Measurements from ENCODE around the gene ATP1A1. TPM values are rescaled to one million over a fixed set of nuclear protein-coding genes. Genes with fewer than 3 reads are reported as not detected.

ATP1A1 gene
- total RNA-seq, 4 donors from 2014 or later, result 90.9 to 208 (median 174) TPM

GRCh38 chr1:116326486-116326885 is 46.6 kb upstream of the ATP1A1 start:
- WGBS, 2 donors (ENCODE audit: low coverage in 1 of 2), result 71 to 91% methylated on average over 1 of the region's 1 CpG
- Histone ChIP-seq H3K4me3 (no peak overlapping the region), H3K27me3 (no peaks in the 10 kb centered on the region), H3K4me1 (no peaks in the 10 kb centered on the region), H3K27ac (no peak overlapping the region), H3K36me3 (no peaks in the 10 kb centered on the region), H3K9me3 (no peaks in the 10 kb centered on the region)
- no peak for ATAC-seq
- TF ChIP-seq CTCF (IDR thresholded peaks at IDR 0.05) (no peak), EP300 (IDR thresholded peaks at IDR 0.05) (no peak), POLR2AphosphoS5 (IDR thresholded peaks at IDR 0.05) (no peak), POLR2A (IDR thresholded peaks at IDR 0.05) (no peak)

GRCh38 chr1:116328671-116329070 is 44.4 kb upstream of the ATP1A1 start:
- no peak overlapping the region for H3K27ac ChIP-seq
- H3K36me3 ChIP-seq, result no peaks in the 10 kb centered on the region
- 59 to 75% methylated on average over 2 of the region's 2 CpGs for WGBS, 2 donors (ENCODE audit: low coverage in 1 of 2)
- H3K4me1 ChIP-seq, result no peaks in the 10 kb centered on the region
- H3K4me3 ChIP-seq, result no peak overlapping the region
- H3K27me3 ChIP-seq, result no peaks in the 10 kb centered on the region
- TF ChIP-seq POLR2AphosphoS5 (IDR thresholded peaks at IDR 0.05) (no peak), EP300 (IDR thresholded peaks at IDR 0.05) (no peak), POLR2A (IDR thresholded peaks at IDR 0.05) (no peak), CTCF (IDR thresholded peaks at IDR 0.05) (no peak)
- no peaks in the 10 kb centered on the region for H3K9me3 ChIP-seq
- ATAC-seq, result no peak

- H3K27ac ChIP-seq, result no peak overlapping the region
- no peak for ATAC-seq
- H3K36me3 ChIP-seq, result no peaks in the 10 kb centered on the region
- no peaks in the 10 kb centered on the region for H3K4me1 ChIP-seq
- no peak overlapping the region for H3K4me3 ChIP-seq
- TF ChIP-seq CTCF (IDR thresholded peaks at IDR 0.05) (no peak), POLR2A (IDR thresholded peaks at IDR 0.05) (no peak), EP300 (IDR thresholded peaks at IDR 0.05) (no peak), POLR2AphosphoS5 (IDR thresholded peaks at IDR 0.05) (no peak)
- no peaks in the 10 kb centered on the region for H3K9me3 ChIP-seq
- no peaks in the 10 kb centered on the region for H3K27me3 ChIP-seq
- 50 to 55% methylated on average over 5 to 9 of the region's 9 CpGs for WGBS, 2 donors (ENCODE audit: low coverage in 1 of 2)
Measured at GRCh38 chr1:116329524-116330341, 43.3 kb upstream of the ATP1A1 start.

- H3K4me1 ChIP-seq, result no peaks in the 10 kb centered on the region
- H3K4me3 ChIP-seq, result no peak overlapping the region
- no peaks in the 10 kb centered on the region for H3K27me3 ChIP-seq
- no peak overlapping the region for H3K27ac ChIP-seq
- ATAC-seq, result no peak
- WGBS, 2 donors (ENCODE audit: low coverage in 1 of 2), result 67% methylated on average over 4 of the region's 4 CpGs; no CpG with 5 or more reads in 1 of the 2 donors
- TF ChIP-seq CTCF (IDR thresholded peaks at IDR 0.05) (no peak), POLR2A (IDR thresholded peaks at IDR 0.05) (no peak), POLR2AphosphoS5 (IDR thresholded peaks at IDR 0.05) (no peak), EP300 (IDR thresholded peaks at IDR 0.05) (no peak)
- H3K9me3 ChIP-seq, result no peaks in the 10 kb centered on the region
- H3K36me3 ChIP-seq, result no peaks in the 10 kb centered on the region
Measured at GRCh38 chr1:116330342-116330652, 42.7 kb upstream of the ATP1A1 start.

- no peak for ATAC-seq
- no peaks in the 10 kb centered on the region for H3K4me1 ChIP-seq
- H3K36me3 ChIP-seq, result no peaks in the 10 kb centered on the region
- H3K27me3 ChIP-seq, result no peaks in the 10 kb centered on the region
- no peak overlapping the region for H3K27ac ChIP-seq
- H3K4me3 ChIP-seq, result no peak overlapping the region
- H3K9me3 ChIP-seq, result no peaks in the 10 kb centered on the region
- TF ChIP-seq CTCF (IDR thresholded peaks at IDR 0.05) (no peak), EP300 (IDR thresholded peaks at IDR 0.05) (no peak), POLR2AphosphoS5 (IDR thresholded peaks at IDR 0.05) (no peak), POLR2A (IDR thresholded peaks at IDR 0.05) (no peak)
Measured at GRCh38 chr1:116330846-116331245, 42.2 kb upstream of the ATP1A1 start.

Measured in gastroesophageal sphincter (tissue), 4 donors.